HepG2 (cell line): ENCODE data around the gene DCUN1D3.

ENCODE experiments used
- CTCF ChIP-seq: sonication (generic); formaldehyde crosslinking; IDR thresholded peaks from 2 replicates; pipeline ENCODE4 v1.5.0; 2020; ENCODE audit warnings: mild to moderate bottlenecking, missing genetic modification reagents, moderate library complexity
- LBX2 ChIP-seq: sonication (generic); formaldehyde crosslinking; IDR thresholded peaks from 2 replicates; pipeline ENCODE4 v1.5.0; 2020; ENCODE audit warnings: missing genetic modification reagents, mild to moderate bottlenecking, borderline replicate concordance
- POLR2AphosphoS5 ChIP-seq: IDR thresholded peaks from 2 replicates; pipeline ENCODE4 v1.6.1; 2012; ENCODE audit warnings: low read depth, low read length
- ZNF10 ChIP-seq: sonication (generic); formaldehyde crosslinking; IDR thresholded peaks from 2 replicates; pipeline ENCODE4 v1.4.0; 2020; ENCODE audit warnings: mild to moderate bottlenecking, low read depth, missing genetic modification reagents, borderline replicate concordance
- ZNF281 ChIP-seq: sonication (generic); formaldehyde crosslinking; IDR thresholded peaks from 2 replicates; pipeline ENCODE4 v1.4.0; 2020; ENCODE audit warnings: missing genetic modification reagents, borderline replicate concordance
- ZNF678 ChIP-seq: sonication (generic); formaldehyde crosslinking; IDR thresholded peaks from 2 replicates; pipeline ENCODE4 v1.4.0; 2020; ENCODE audit warnings: mild to moderate bottlenecking, missing genetic modification reagents
- ZSCAN25 ChIP-seq: sonication (generic); formaldehyde crosslinking; IDR thresholded peaks from 2 replicates; pipeline ENCODE4 v1.8.0; 2022; ENCODE audit warnings: mild to moderate bottlenecking, missing genetic modification reagents

- peak; percentile 81 for TF ChIP-seq CTCF (CRISPR knock-in tag)
- TF ChIP-seq ZNF10 (CRISPR knock-in tag): no peak
- TF ChIP-seq ZNF678: peak; percentile 86; the same call in 1 of the 2 replicates
- peak; percentile 67; the same call in 1 of the 2 replicates for TF ChIP-seq ZNF281 (CRISPR knock-in tag)
- peak; percentile 96 for TF ChIP-seq POLR2AphosphoS5
- peak; percentile 91; the same call in 1 of the 2 replicates for TF ChIP-seq LBX2
- no peak; the same call in none of the 2 replicates for TF ChIP-seq ZSCAN25 (CRISPR knock-in tag)
These were observed 93.7 kb downstream of the DCUN1D3 start, which contains the start of the genes ERI2 and REXO5 for GRCh38 chr16:20806168-20807050.
